RWPE2 (cell line): ENCODE measurements around the gene THTPA.
A peak's percentile ranks its signal among the peaks of the same experiment; 100 is the strongest.

Source experiments
- ATAC-seq: fragments of 200-7000 bp; cut with Tn5 transposase; 3 replicates; pipeline ENCODE4 v1.9.1; 2021; ENCODE audit warnings: low read depth
- DNase-seq: peaks from one replicate; pipeline ENCODE4 v3.0.0-alpha.2; 2020; ENCODE audit warnings: low spot score
- H3K27ac ChIP-seq: fragments of 450-650 bp; 2 replicates; pipeline ENCODE4 v1.5.1; 2017; ENCODE audit warnings: mild to moderate bottlenecking; ENCODE audit not compliant: poor library complexity, severe bottlenecking
- H3K27me3 ChIP-seq: fragments of 250-450 bp; sonication (Bioruptor Pico); 2 replicates; pipeline ENCODE4 v1.5.1; 2021; ENCODE audit warnings: mild to moderate bottlenecking, moderate library complexity; ENCODE audit not compliant: insufficient read depth, poor library complexity, severe bottlenecking
- H3K36me3 ChIP-seq: fragments of 250-450 bp; sonication (Bioruptor Pico); 2 replicates; pipeline ENCODE4 v1.5.1; 2020; ENCODE audit warnings: low read depth, mild to moderate bottlenecking, moderate library complexity
- H3K4me1 ChIP-seq: fragments of 250-450 bp; sonication (Bioruptor Pico); 2 replicates; pipeline ENCODE4 v1.5.1; 2021; ENCODE audit warnings: mild to moderate bottlenecking, moderate library complexity; ENCODE audit not compliant: insufficient read depth, poor library complexity, severe bottlenecking
- H3K4me3 ChIP-seq: fragments of 250-450 bp; sonication (Bioruptor Pico); 2 replicates; pipeline ENCODE4 v1.5.1; 2021; ENCODE audit warnings: mild to moderate bottlenecking, moderate library complexity; ENCODE audit not compliant: severe bottlenecking
- H3K9me3 ChIP-seq: fragments of 250-450 bp; sonication (Bioruptor Pico); 2 replicates; pipeline ENCODE4 v1.5.1; 2021; ENCODE audit warnings: mild to moderate bottlenecking, moderate library complexity; ENCODE audit not compliant: severe bottlenecking
- TF ChIP-seq, protein P1 (sequence below): fragments of 450-650 bp; IDR thresholded peaks from one replicate; pipeline ENCODE4 v1.5.1; 2017; ENCODE audit warnings: mild to moderate bottlenecking, moderate library complexity; ENCODE audit not compliant: poor library complexity, severe bottlenecking

Gene THTPA

GRCh38 chr14:23566778-23567185, 10.7 kb downstream of the THTPA start:
- Histone ChIP-seq H3K36me3 (peaks cover 44% of the 10 kb centered on the region), H3K4me3 (peak overlapping the region; percentile 71), H3K4me1 (peaks cover 4% of the 10 kb centered on the region), H3K27ac (peak overlapping the region; percentile 31), H3K9me3 (no peaks in the 10 kb centered on the region), H3K27me3 (no peaks in the 10 kb centered on the region)
- TF ChIP-seq, protein P1, sequence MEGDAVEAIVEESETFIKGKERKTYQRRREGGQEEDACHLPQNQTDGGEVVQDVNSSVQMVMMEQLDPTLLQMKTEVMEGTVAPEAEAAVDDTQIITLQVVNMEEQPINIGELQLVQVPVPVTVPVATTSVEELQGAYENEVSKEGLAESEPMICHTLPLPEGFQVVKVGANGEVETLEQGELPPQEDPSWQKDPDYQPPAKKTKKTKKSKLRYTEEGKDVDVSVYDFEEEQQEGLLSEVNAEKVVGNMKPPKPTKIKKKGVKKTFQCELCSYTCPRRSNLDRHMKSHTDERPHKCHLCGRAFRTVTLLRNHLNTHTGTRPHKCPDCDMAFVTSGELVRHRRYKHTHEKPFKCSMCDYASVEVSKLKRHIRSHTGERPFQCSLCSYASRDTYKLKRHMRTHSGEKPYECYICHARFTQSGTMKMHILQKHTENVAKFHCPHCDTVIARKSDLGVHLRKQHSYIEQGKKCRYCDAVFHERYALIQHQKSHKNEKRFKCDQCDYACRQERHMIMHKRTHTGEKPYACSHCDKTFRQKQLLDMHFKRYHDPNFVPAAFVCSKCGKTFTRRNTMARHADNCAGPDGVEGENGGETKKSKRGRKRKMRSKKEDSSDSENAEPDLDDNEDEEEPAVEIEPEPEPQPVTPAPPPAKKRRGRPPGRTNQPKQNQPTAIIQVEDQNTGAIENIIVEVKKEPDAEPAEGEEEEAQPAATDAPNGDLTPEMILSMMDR: no peak
- DNase-seq (no peak), ATAC-seq (peak; percentile 17; the same call in 2 of the 3 replicates)

DNA sequence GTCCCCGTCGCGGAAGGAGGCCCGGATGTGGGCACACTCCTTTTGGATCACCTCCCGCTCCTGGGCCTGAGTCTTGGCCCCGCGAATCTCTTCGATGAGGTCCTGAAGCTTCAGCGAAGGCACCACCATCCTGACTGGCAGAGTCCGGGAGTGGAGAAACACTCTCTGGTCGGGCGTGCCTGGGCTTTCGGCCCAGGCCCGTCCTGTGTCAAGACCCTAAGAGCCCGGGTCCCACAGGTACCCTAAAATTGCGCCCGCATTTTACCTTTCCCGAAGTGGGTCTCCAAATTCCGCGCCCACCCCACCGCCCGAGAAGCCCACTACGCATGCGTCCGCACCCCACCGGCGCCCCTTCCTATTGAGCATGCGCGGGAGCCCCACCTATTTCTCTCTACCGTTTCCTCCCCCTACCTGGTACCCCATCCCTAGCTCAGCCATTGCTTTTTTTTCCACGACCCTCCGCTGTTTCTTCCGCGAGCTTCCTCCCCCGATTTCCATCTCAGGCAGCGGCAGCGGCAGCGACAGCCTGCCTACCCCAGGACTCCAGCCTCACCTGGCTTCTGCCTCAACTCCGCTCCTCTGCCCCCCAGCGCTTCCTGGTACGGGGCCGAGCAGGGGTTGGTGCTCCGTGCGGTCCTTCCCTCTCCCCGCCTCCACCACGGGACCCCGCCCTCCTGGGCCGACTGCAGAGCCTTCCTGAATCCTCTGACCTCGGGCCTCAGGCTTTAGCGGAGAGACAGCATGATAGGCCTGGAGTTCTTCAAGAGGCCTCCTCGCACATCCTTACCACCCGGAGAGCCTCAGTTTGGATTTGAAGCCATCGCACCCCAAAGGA, 11.3 kb downstream of the THTPA start, which contains the start of gene AP1G2:
Gene AP1G2, minus strand, starts transcription at position 606 of the 835 bp plus-strand sequence. Its CDS starts 477 bp downstream, at position 129.
- ATAC-seq: peak; percentile 90

GRCh38 chr14:23568021-23568599, 12.0 kb downstream of the THTPA start:
- H3K27ac ChIP-seq: peak overlapping the region; percentile 31
- peaks cover 31% of the 10 kb centered on the region for H3K36me3 ChIP-seq
- H3K4me1 ChIP-seq: peaks cover 4% of the 10 kb centered on the region
- TF ChIP-seq, protein P1: no peak
- peak; percentile 19 for DNase-seq
- no peaks in the 10 kb centered on the region for H3K9me3 ChIP-seq
- peak overlapping the region; percentile 71 for H3K4me3 ChIP-seq
- H3K27me3 ChIP-seq: no peaks in the 10 kb centered on the region
- ATAC-seq: no peak

More for the DNA sequence above, 11.3 kb downstream of the THTPA start, which contains the start of gene AP1G2:
- peaks cover 38% of the 10 kb centered on the region for H3K36me3 ChIP-seq
- no peaks in the 10 kb centered on the region for H3K9me3 ChIP-seq
- H3K4me3 ChIP-seq: peak within 1 kb of the TSS; percentile 71
- DNase-seq: peak; percentile 96
- H3K4me1 ChIP-seq: peaks cover 4% of the 10 kb centered on the region
- peak within 1 kb of the TSS; percentile 31 for H3K27ac ChIP-seq
- TF ChIP-seq, protein P1: no peak
- no peaks in the 10 kb centered on the region for H3K27me3 ChIP-seq

DNA sequence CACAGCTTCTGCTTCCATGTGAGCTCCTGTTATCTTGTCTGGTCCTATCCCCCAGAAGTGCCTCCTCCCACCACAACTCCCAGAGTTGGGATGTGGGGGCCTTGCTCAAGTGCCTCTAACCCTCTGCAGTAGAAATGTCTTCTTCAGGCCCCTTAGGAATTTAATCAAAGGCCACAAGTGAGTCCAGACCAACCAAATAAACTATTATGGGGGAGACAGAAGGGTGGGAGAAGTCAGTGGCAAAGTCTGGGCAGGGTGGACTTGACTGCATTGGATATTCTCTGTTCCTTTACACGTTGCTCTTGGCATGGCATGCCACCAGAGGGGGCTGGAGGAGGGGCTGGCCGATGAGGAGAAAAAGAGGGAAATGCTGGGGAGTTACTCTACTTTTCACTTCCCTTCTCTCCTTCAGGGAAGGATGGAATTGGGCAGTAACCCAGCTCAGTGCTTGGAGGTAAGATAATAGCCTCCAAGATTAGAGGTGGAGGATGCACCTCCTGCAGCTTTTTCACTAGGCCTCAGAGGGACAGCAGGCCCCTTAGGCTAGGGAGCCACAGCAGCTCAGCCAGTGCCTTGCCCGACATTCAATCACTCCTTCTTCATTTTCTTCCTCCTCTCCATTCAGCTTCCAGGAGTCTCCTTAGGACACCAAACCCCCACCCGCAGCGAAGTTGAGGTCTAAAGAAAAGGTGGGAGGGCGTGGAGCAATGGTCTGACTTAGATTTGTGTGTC, 12.7 kb downstream of the THTPA start:
- no peak overlapping the region for H3K27ac ChIP-seq
- no peak overlapping the region for H3K4me3 ChIP-seq

More for the DNA sequence above, 12.7 kb downstream of the THTPA start:
- TF ChIP-seq, protein P1: peak; percentile 44
- peaks cover 4% of the 10 kb centered on the region for H3K4me1 ChIP-seq
- ATAC-seq: no peak
- peaks cover 25% of the 10 kb centered on the region for H3K36me3 ChIP-seq
- DNase-seq: peak; percentile 53
- no peaks in the 10 kb centered on the region for H3K27me3 ChIP-seq
- no peaks in the 10 kb centered on the region for H3K9me3 ChIP-seq
